OCI-LY7 (cell line): ENCODE results near the gene TAS2R8.

Experiments
- EZH2phosphoT487 ChIP-seq: fragments of 200-600 bp; sonication (generic); IDR thresholded peaks from 2 replicates; pipeline ENCODE4 v1.6.1; 2018; ENCODE audit warnings: low read depth, borderline replicate concordance, mild to moderate bottlenecking, mixed run types, antibody characterized with exemption, low read length, moderate library complexity, mixed read lengths
- TF ChIP-seq, protein P1 (sequence below): fragments of 200-600 bp; sonication (generic); conservative IDR thresholded peaks from 2 replicates; pipeline ENCODE4 v1.5.1; 2014; ENCODE audit warnings: mild to moderate bottlenecking, antibody characterized with exemption, low read length, moderate library complexity, mixed read lengths

DNA sequence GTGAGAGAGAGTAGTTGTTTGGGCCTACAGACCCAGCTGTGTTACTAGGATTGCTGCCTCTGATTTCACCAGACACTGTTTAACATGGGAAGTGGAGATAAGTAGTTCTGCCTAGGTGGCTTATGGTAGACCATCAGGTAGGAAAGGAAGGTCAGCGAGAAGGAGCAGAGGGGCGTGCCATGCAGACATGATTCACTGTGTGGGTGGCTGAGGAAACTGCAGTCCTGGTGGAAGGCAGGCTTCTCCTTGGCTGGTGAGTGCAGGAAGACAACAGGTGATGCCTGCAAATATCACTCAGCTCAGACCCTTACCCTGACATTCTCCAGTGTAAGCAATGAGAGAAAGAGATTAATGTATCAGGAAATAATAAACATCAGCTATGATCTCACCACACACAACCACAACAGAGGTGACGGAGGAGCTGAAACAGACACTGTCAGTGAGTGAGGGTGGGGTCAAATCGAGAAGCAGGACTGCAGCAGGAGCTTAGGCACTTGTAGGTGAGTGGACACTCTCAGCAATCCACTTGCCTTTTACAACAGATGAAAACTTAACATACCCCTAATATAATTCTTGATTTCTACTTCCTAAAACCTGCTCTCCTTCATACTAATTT is 44.3 kb upstream of the TAS2R8 start:
- TF ChIP-seq, protein P1, sequence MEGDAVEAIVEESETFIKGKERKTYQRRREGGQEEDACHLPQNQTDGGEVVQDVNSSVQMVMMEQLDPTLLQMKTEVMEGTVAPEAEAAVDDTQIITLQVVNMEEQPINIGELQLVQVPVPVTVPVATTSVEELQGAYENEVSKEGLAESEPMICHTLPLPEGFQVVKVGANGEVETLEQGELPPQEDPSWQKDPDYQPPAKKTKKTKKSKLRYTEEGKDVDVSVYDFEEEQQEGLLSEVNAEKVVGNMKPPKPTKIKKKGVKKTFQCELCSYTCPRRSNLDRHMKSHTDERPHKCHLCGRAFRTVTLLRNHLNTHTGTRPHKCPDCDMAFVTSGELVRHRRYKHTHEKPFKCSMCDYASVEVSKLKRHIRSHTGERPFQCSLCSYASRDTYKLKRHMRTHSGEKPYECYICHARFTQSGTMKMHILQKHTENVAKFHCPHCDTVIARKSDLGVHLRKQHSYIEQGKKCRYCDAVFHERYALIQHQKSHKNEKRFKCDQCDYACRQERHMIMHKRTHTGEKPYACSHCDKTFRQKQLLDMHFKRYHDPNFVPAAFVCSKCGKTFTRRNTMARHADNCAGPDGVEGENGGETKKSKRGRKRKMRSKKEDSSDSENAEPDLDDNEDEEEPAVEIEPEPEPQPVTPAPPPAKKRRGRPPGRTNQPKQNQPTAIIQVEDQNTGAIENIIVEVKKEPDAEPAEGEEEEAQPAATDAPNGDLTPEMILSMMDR: no peak
- TF ChIP-seq EZH2phosphoT487: no peak
